ENCODE results near the gene BTBD7. TPM values are rescaled to one million over a fixed set of nuclear protein-coding genes. Genes with fewer than 3 reads are reported as not detected.

The BTBD7 gene
- polyA plus RNA-seq, 1 donor (not counting 4 experiments of a cell fraction or from before 2014, with no cell fraction given) = 25.1 TPM

- Histone ChIP-seq H2AFZ (ENCODE audit: control insufficient read depth, low read length) (no peak overlapping the region), H3K79me2 (ENCODE audit: control insufficient read depth, insufficient read depth, low read length) (no peaks in the 10 kb centered on the region), H3K27me3 (ENCODE audit: control insufficient read depth, extremely low read depth, insufficient read depth, low read length) (no peaks in the 10 kb centered on the region), H4K20me1 (ENCODE audit: control insufficient read depth, extremely low read depth, insufficient read depth, low read length) (no peaks in the 10 kb centered on the region), H3K27ac (ENCODE audit: control insufficient read depth, insufficient read depth, low read length) (no peak overlapping the region), H3K9me3 (ENCODE audit: control insufficient read depth, low read depth, low read length) (no peaks in the 10 kb centered on the region), H3K4me2 (ENCODE audit: control insufficient read depth, extremely low read depth, insufficient read depth, low read depth, low read length) (no peak overlapping the region), H3K36me3 (ENCODE audit: control insufficient read depth in 2 of 2, extremely low read depth in 1 of 2, insufficient read depth in 2 of 2, low read length in 2 of 2) (no peaks in the 10 kb centered on the region), H3K9me1 (ENCODE audit: control insufficient read depth, extremely low read depth, insufficient read depth, low read length) (no peaks in the 10 kb centered on the region), H3K4me1 (ENCODE audit: control insufficient read depth, extremely low read depth, insufficient read depth, low read length) (no peaks in the 10 kb centered on the region), H3K4me3 (ENCODE audit: control insufficient read depth in 2 of 3, extremely low read depth in 1 of 3, insufficient read depth in 2 of 3, low read depth in 1 of 3, low read length in 3 of 3) (no peak overlapping the region), H3K9ac (ENCODE audit: control insufficient read depth, extremely low read depth, insufficient read depth, low read length) (no peak overlapping the region)
- DNase-seq (ENCODE audit: low read depth, low spot score) (no peak), FAIRE-seq (no peak)
- TF ChIP-seq CTCF (optimal IDR thresholded peaks at IDR 0.05 in 1 of 3, IDR thresholded peaks at IDR 0.05 in 1 of 3, conservative IDR thresholded peaks at IDR 0.05 in 1 of 3; ENCODE audit: extremely low read depth in 1 of 3, insufficient read depth in 2 of 3, low read length in 3 of 3) (no peak), EZH2 (IDR thresholded peaks at IDR 0.05; ENCODE audit: low read length) (no peak)
- dilution Hi-C loops (cut with MboI; ENCODE audit: extremely low pct_ligation_motif_present, low sequenced_read_pairs) = no loop called here
Observed at GRCh38 chr14:93343797-93344196, 11.0 kb upstream of the BTBD7 start.

- dilution Hi-C loops (cut with MboI; ENCODE audit: extremely low pct_ligation_motif_present, low sequenced_read_pairs) = no loop called here
- Histone ChIP-seq H3K9me1 (ENCODE audit: control insufficient read depth, extremely low read depth, insufficient read depth, low read length) (no peaks in the 10 kb centered on the region), H3K4me2 (ENCODE audit: control insufficient read depth, extremely low read depth, insufficient read depth, low read depth, low read length) (no peak overlapping the region), H3K27me3 (ENCODE audit: control insufficient read depth, extremely low read depth, insufficient read depth, low read length) (no peaks in the 10 kb centered on the region), H3K9me3 (ENCODE audit: control insufficient read depth, low read depth, low read length) (no peaks in the 10 kb centered on the region), H4K20me1 (ENCODE audit: control insufficient read depth, extremely low read depth, insufficient read depth, low read length) (no peaks in the 10 kb centered on the region), H3K79me2 (ENCODE audit: control insufficient read depth, insufficient read depth, low read length) (no peaks in the 10 kb centered on the region), H3K4me1 (ENCODE audit: control insufficient read depth, extremely low read depth, insufficient read depth, low read length) (no peaks in the 10 kb centered on the region), H2AFZ (ENCODE audit: control insufficient read depth, low read length) (no peak overlapping the region), H3K9ac (ENCODE audit: control insufficient read depth, extremely low read depth, insufficient read depth, low read length) (no peak overlapping the region), H3K36me3 (ENCODE audit: control insufficient read depth in 2 of 2, extremely low read depth in 1 of 2, insufficient read depth in 2 of 2, low read length in 2 of 2) (no peaks in the 10 kb centered on the region), H3K27ac (ENCODE audit: control insufficient read depth, insufficient read depth, low read length) (no peak overlapping the region), H3K4me3 (ENCODE audit: control insufficient read depth in 2 of 3, extremely low read depth in 1 of 3, insufficient read depth in 2 of 3, low read depth in 1 of 3, low read length in 3 of 3) (no peak overlapping the region)
- FAIRE-seq (no peak), DNase-seq (ENCODE audit: low read depth, low spot score) (no peak)
- TF ChIP-seq CTCF (optimal IDR thresholded peaks at IDR 0.05 in 1 of 3, IDR thresholded peaks at IDR 0.05 in 1 of 3, conservative IDR thresholded peaks at IDR 0.05 in 1 of 3; ENCODE audit: extremely low read depth in 1 of 3, insufficient read depth in 2 of 3, low read length in 3 of 3) (no peak), EZH2 (IDR thresholded peaks at IDR 0.05; ENCODE audit: low read length) (no peak)
Observed at GRCh38 chr14:93343266-93343665, 10.4 kb upstream of the BTBD7 start.
